ENCODE results near the gene ATF4.
A peak's percentile ranks its signal among the peaks of the same experiment; 100 is the strongest.

Gene ATF4

DNA sequence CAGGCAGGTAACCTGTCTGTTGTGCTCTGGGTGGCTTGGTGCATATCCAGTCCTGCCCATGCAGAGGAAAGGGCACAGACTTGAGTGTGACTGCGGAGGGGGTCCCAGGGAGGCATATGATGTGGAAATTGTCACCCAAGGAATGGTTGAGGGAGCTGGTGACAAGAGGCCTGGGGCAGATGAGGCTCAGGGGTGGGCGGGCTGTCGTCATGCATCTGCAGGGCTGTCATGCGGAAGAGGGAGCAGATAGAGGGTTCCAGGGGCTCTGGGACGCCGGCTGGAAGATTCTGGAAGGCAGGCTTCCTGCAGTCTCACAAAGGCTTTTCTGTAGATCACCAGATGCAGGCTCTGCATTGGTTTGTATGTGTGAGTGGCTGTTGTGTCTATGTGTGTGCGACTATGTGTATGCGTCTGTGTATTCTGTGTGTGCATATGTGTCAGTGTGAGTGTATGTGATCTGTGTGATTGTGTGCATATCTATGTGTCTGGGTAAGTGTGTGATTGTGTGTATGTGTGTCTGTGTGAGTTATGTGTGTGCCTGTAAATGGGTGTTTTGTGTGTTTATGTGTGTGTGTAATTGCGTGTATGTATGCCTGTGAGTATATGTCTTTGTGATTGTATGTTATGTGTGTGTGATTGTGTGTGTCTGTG, 42.6 kb downstream of the ATF4 start:
- no peak for DNase-seq

DNA sequence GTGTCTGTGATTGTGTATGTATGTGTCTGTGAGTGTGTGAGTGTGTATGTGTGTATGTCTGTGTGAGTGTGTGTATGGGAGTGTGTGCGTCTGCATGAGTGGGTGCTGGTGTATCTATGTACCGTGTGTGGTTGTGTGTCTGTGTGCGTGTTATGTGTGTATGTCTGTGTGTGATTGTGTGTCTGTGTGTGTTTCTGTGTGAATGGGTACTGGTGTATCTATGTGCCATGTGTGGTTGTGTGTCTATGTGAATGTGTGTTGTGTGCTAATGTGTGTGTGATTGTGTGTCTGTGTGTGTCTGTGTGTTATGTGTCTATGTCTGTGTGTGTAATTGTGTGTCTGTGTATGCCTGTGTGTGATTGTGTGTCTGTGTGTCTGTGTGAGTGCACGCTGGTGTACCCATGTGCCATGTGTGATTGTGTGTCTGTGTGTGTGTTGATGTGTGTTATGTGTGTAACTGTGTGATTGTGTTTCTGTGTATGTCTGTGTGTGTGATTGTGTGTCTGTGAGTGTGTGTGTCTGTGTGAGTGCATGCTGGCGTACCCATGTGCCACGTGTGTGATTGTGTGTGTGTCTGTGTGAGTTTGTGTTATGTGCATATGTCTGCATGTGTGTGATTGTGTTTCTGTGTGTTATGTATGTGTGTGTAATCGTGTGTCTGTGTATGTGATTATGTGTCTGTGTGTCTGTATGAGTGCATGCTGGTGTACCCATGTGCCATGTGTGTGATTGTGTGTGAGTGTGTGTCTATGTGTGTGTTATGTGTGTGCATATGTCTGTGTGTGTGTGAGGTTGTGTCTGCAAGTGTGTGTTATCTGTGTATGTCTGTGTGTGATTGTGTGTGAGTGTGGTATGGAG, 43.4 kb downstream of the ATF4 start:
- DNase-seq: no peak

DNA sequence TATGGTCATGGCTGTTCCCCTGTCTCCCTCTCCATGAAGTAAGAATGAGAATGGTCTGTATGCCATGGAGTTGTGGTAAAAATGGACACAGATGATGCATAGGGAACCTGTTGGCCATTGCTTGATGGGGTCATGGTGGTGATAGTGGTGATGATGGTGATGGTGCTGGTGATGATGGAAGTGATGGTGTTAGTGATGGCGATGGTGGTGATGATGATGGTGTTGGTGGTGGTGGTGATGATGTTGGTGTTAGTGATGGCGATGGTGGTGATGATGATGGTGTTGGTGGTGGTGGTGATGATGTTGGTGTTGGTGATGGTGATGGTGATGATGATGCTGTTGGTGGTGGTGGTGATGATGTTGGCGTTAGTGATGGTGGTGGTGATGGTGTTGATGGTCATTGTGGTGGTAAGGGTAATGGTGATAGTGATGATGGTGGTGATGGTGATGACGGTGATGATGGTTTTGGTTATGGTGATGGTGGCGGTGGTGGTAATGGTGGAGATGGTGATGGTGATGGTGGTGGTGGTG, 45.1 kb downstream of the ATF4 start:
- no peak for DNase-seq

DNA sequence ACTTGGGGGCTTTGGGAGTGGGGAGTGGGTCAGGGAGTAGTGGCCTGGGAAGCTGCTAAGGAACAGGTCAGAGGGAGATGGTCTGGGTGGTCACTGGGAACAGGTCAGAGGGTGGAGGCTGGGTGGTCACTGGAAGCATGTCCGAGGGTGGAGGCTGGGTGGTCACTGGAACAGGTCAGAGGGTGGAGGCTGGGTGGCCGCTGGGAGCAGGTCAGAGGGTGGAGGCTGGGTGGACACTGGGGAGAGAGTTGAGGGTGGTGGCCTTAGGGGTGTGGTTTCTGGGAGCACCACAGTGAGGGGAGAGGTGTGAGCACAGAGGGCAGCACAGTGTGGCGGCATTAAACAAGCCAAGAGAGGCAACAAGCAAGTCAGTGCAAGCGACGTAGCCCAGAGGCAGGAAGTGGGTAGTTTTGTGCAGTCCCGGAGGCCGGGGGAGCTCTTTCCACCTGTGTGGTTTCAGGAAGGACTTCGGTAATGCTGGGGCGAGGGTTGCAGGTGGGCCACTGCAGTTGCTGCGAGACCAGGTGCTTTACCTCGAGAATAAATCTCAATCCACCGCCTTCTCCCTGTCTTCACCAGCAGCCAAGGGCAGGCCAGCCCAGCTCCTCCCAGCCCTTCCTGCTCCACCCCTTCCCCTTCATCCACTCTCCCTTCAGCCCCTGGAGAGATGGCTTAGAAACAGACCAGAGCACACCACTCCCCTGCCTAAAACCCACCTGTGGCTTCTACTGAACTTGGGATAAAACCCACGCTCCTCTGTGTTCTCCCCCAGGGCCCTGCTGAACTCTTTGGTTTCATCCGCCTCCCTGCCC, 47.0 kb downstream of the ATF4 start:
- peak; percentile 49 for DNase-seq

DNA sequence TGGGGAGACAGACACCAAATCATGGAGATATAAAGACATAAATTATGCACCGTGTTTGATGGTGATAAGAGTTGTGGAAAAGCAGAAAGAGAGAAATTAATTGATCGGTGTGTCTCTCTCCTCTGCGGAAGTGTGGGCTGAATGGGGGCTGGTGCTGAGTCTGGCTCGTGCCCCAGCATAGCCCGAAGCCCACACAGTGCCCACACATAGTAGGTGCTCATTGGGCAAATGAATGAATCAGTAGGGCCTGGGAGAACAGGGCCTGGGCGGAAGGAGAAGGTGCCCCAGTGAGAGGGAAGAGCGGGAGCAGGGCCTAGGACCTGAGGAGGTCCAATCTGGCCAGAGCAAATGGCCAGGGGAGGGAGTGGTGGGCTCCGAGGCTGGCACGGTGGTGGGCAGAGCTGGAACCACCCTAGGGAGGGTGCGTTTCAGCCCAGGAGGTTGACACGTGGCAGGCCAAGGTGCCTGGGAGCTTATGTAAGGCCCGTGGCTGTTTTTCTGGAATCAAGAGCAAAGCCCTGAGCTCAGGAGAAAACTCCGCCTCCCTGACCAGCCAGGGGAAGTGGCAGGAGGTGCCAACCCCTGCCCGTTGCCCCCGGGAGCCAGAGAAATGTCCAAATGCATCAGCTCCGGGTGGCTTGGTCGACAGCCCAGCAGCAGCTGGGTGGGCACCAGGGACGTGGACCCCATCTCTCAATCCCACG, 48.1 kb downstream of the ATF4 start:
- DNase-seq: no peak

DNA sequence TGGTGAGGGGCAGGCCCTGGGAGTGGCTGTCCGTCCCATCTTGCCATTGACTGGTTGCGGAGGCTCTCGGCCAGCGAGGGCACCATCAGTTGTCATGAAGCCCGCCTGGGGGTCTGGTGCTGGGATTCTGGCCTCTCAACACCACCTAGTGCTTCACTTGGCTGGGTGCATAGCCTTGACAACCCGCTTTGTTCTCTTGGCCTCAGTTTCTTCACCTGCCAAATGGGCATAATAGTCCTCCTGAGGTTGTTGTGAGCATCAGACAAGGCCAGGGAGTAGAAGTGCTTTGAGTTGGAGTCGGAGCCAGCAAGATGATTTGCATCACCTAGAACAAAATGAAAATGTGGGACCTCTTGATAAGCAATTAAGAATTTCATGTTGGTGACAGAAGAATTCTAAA, 48.7 kb downstream of the ATF4 start:
- DNase-seq: no peak

DNA sequence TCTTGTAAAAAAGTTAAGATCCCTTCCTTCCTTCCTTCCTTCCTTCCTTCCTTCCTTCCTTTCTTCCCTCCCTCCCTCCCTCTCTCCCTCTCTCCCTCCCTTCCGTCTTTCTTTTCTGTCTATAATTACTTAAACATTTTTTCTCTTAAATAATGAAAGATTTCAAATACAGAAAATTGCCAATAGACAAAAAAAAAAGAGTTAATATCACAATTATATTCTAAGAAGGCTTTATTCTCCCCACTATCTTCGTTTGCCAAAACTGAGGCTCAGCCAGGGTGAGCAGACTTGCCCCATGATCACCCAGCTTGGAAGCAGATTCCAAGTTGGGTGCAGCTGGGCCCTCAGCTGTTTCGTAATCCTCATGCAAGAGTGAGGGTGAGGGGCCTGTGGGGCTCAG, 49.9 kb downstream of the ATF4 start:
- no peak for DNase-seq

DNA sequence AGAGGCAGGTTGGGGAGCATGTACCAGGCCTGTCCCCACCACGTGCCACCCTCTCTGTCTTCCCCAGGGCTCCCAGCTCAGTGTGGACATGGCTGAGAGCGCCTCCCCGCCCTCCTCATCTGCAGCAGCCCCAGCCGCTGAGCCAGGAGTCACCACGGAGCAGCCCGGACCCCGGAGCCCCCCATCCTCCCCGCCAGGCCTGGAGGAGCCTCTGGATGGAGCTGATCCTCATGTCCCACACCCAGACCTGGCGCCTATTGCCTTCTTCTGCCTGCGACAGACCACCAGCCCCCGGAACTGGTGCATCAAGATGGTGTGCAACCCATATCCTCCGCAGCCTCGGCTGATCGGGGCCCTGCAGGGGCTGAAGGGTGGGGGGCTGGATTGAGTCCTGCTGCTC, 50.3 kb downstream of the ATF4 start, which contains the start of gene CACNA1I:
Gene CACNA1I (plus strand): TSS at position 89 of the 400 bp plus-strand sequence. CDS start 0 bp downstream, at position 89.
- DNase-seq: no peak

DNA sequence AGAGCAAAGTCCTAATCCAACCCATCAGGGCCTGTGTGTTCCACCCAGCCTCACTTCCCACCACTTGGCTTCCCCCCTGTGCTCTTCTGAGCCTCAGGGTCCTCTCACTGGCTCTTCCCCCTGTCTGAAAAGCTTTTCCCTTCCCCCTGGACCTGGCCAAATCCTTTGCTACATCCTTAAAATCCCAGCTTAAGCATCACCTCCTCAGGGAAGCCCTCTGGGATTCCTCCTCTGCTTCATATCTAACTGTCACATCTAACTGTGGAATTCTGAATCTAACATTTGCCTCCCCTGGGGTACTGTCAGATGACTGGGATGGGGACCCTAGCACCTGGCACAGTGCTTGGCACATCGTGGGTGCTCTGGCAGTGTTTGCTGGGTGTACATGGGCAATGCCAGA, 51.2 kb downstream of the ATF4 start:
- DNase-seq: no peak

All from DMS153 (cell line).